Calu3 (cell line): ENCODE measurements around the gene TPH2. TPM values are rescaled to one million over a fixed set of nuclear protein-coding genes. Genes with fewer than 3 reads are reported as not detected.

Experiments
- BruUV-seq: library from RNA; stranded (reverse); fragments of 400-500 nt; replicated peaks from 2 replicates; lab custom pipeline; 2021; lab: Mats Ljungman, UMichigan
- CTCF ChIA-PET: fragments of 300-600 bp; sonication (Branson Sonifier 250); formaldehyde crosslinking; loops from one replicate; lab custom pipeline; 2022; ENCODE audit warnings: antibody characterized with exemption; lab: Charles Lee
- DNase-seq: peaks from one replicate; pipeline ENCODE4 v3.0.0; 2022
- H3K27ac Mint-ChIP-seq: one replicate; pipeline ENCODE4 v1.8.0; 2022; ENCODE audit warnings: mixed read lengths; ENCODE audit not compliant: unreplicated experiment
- H3K27me3 Mint-ChIP-seq: one replicate; pipeline ENCODE4 v1.8.0; 2022; ENCODE audit warnings: mixed read lengths; ENCODE audit not compliant: unreplicated experiment
- H3K36me3 Mint-ChIP-seq: one replicate; pipeline ENCODE4 v1.8.0; 2022; ENCODE audit warnings: mild to moderate bottlenecking, moderate library complexity, mixed read lengths; ENCODE audit not compliant: insufficient read depth, unreplicated experiment
- H3K4me1 Mint-ChIP-seq: one replicate; pipeline ENCODE4 v1.8.0; 2022; ENCODE audit warnings: mild to moderate bottlenecking, low read depth, mixed read lengths; ENCODE audit not compliant: unreplicated experiment
- H3K4me3 Mint-ChIP-seq: one replicate; pipeline ENCODE4 v1.8.0; 2022; ENCODE audit warnings: mild to moderate bottlenecking, low read depth, moderate library complexity, mixed read lengths; ENCODE audit not compliant: unreplicated experiment
- H3K9me3 Mint-ChIP-seq: one replicate; pipeline ENCODE4 v1.8.0; 2022; ENCODE audit warnings: low read depth, mixed read lengths; ENCODE audit not compliant: unreplicated experiment
- intact Hi-C: fragments of 100-400 bp; cut with micrococcal nuclease; formaldehyde crosslinking; loops from one replicate; pipeline ENCODE4 v1.10.0; 2022; ENCODE audit not compliant: unreplicated experiment
- total RNA-seq: library from RNA; stranded (reverse); gene quantifications from 2 replicates; pipeline ENCODE4 v1.2.3, GENCODE V29; 2022
- TF ChIP-seq, protein P1 (sequence below): fragments of 200-600 bp; IDR thresholded peaks from one replicate; pipeline ENCODE4 v1.8.0; 2022; ENCODE audit warnings: antibody characterized with exemption; ENCODE audit not compliant: unreplicated experiment

Gene TPH2
- total RNA-seq, 1 experiment from 2014 or later, result 0.38 TPM

DNA sequence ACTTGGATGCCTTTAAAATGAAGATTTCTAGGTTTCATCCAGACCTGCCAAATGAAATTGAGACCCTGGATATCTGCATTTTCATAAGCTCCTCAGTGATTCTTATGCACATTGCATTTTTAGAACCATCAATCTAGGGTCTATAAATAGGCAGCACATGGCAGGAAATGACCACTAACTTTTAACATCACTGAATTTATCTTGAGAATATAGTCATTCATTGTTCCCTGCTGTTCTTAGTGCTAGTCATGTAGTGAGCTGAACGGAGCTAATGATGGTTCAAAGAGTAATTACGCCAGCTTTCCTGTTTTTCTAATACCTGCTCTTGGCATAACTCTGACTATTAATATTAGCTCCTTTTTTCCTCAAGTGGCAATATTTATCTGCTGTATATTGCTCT lies 91.6 kb downstream of the TPH2 start:
- H3K4me1 Mint-ChIP-seq, result peaks cover 10% of the 10 kb centered on the region
- CTCF ChIA-PET, result interaction anchor here (0.8 to 1.2 kb wide), 2 partner anchors 12 to 247 kb away, joined by 3 read pairs; no protein-coding TSS in a partner anchor
- DNase-seq, result no peak
- no peak overlapping the region for H3K27ac Mint-ChIP-seq
- no peaks in the 10 kb centered on the region for H3K36me3 Mint-ChIP-seq
- no peaks in the 10 kb centered on the region for H3K9me3 Mint-ChIP-seq
- BruUV-seq, result no TSS peak
- intact Hi-C loops, result no loop called here
- no peak overlapping the region for H3K4me3 Mint-ChIP-seq
- TF ChIP-seq, protein P1, sequence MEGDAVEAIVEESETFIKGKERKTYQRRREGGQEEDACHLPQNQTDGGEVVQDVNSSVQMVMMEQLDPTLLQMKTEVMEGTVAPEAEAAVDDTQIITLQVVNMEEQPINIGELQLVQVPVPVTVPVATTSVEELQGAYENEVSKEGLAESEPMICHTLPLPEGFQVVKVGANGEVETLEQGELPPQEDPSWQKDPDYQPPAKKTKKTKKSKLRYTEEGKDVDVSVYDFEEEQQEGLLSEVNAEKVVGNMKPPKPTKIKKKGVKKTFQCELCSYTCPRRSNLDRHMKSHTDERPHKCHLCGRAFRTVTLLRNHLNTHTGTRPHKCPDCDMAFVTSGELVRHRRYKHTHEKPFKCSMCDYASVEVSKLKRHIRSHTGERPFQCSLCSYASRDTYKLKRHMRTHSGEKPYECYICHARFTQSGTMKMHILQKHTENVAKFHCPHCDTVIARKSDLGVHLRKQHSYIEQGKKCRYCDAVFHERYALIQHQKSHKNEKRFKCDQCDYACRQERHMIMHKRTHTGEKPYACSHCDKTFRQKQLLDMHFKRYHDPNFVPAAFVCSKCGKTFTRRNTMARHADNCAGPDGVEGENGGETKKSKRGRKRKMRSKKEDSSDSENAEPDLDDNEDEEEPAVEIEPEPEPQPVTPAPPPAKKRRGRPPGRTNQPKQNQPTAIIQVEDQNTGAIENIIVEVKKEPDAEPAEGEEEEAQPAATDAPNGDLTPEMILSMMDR, result no peak
- no peaks in the 10 kb centered on the region for H3K27me3 Mint-ChIP-seq

DNA sequence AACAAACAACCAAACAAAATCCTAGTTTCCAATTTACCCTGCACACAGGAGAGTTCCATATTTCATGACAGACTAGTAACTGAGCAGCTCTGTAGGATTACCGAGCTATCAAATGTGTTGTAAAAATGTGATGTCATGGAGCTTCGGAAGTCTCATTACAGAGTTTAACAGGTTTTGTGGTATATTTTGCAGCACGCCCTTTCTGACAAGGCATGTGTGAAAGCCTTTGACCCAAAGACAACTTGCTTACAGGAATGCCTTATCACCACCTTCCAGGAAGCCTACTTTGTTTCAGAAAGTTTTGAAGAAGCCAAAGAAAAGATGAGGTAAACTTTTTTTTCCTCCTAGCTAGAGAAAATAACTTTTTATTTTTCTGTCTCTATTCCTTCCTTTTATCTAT lies 92.4 kb downstream of the TPH2 start:
- no peaks in the 10 kb centered on the region for H3K27me3 Mint-ChIP-seq
- no peak overlapping the region for H3K27ac Mint-ChIP-seq
- TF ChIP-seq, protein P1, result no peak
- no peak overlapping the region for H3K4me3 Mint-ChIP-seq
- H3K4me1 Mint-ChIP-seq, result peaks cover 2% of the 10 kb centered on the region
- intact Hi-C loops, result no loop called here
- H3K36me3 Mint-ChIP-seq, result no peaks in the 10 kb centered on the region
- CTCF ChIA-PET, result interaction anchor here (1.2 kb wide), 1 partner anchor 247 kb away, joined by 3 read pairs; no protein-coding TSS in a partner anchor
- BruUV-seq, result no TSS peak
- H3K9me3 Mint-ChIP-seq, result no peaks in the 10 kb centered on the region
- DNase-seq, result no peak

DNA sequence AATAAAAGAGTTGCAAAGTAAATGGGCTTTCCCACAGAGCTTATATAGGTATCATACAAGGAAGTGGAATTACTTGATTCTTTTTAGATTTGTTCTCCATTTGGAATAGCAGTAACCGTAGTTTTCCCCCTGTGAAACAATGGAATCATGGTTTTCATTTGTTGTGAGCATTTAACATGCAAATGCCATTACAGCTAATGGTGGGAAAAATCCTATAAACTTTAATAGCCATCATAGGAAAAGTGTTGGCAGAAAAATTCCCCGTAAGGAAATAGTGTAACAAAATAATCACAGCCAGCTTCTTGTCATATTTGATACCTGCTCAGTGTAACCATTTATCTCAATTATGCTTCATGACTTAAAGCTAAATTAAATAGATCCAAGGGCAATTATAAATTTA lies 95.3 kb downstream of the TPH2 start:
- DNase-seq, result no peak
- TF ChIP-seq, protein P1, result no peak
- intact Hi-C loops, result no loop called here
- Mint-ChIP-seq H3K27ac (no peak overlapping the region), H3K4me3 (no peak overlapping the region), H3K9me3 (no peaks in the 10 kb centered on the region), H3K36me3 (no peaks in the 10 kb centered on the region), H3K4me1 (no peaks in the 10 kb centered on the region), H3K27me3 (no peaks in the 10 kb centered on the region)
- BruUV-seq, result no TSS peak
- CTCF ChIA-PET, result interaction anchor here (0.5 to 0.7 kb wide), 2 partner anchors 45 to 190 kb away, joined by 3 read pairs; no protein-coding TSS in a partner anchor

DNA sequence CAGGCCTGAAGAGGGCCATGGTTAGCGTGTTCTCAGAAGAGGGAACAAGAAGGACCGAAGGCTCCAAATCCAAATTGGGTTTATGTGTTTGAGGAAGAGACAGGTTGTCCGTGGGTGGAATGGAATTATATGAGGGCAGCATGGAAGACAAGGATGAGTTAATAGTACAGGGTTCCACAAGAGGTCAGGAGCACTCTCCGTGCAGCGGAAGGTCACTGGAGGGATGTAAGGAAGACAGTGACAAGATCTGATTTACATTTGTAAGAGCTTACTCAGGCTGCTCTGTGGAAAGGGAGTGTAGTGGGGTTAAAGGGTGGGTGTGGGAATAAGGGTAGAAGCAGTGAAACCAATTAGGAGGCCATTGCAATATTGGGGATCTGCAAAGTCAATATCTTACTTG lies 97.0 kb downstream of the TPH2 start:
- no TSS peak for BruUV-seq
- no peak for DNase-seq
- intact Hi-C loops, result no loop called here
- Mint-ChIP-seq H3K4me3 (no peak overlapping the region), H3K27ac (no peak overlapping the region), H3K36me3 (no peaks in the 10 kb centered on the region), H3K4me1 (no peaks in the 10 kb centered on the region), H3K27me3 (no peaks in the 10 kb centered on the region), H3K9me3 (peaks cover 3% of the 10 kb centered on the region)
- CTCF ChIA-PET, result no interaction called here
- TF ChIP-seq, protein P1, result no peak
